Psoas muscle (tissue), 8 donors: ENCODE results near the gene METTL17. TPM values are rescaled to one million over a fixed set of nuclear protein-coding genes. Genes with fewer than 3 reads are reported as not detected.

Experiments
- ATAC-seq, 4 donors: fragments of 200-7000 bp; cut with Tn5 transposase; one replicate each; pipeline ENCODE4 v1.9.1; 2020; ENCODE audit warnings: moderate library complexity in 3 of 4, mild to moderate bottlenecking in 2 of 4
- DNase-seq, 2 donors: peaks; one replicate each; pipeline ENCODE4 v3.0.0-alpha.2; 2020
- H3K27ac ChIP-seq: fragments of 200-600 bp; one replicate; pipeline ENCODE4 v1.8.0; 2022
- H3K27me3 ChIP-seq, 3 donors: fragments of 200-600 bp in 1 of 3; one replicate each; pipeline versions ENCODE4 v1.6.1 to v1.8.0; 2013 to 2022; ENCODE audit warnings: low read length in 2 of 3, mild to moderate bottlenecking in 2 of 3, moderate library complexity in 1 of 3; ENCODE audit not compliant: insufficient read depth in 3 of 3
- H3K36me3 ChIP-seq, 2 donors: fragments of 200-600 bp in 1 of 2; one replicate each; pipeline versions ENCODE4 v1.6.1 to v1.8.0; 2013 to 2022; ENCODE audit warnings: low read depth in 1 of 2, mild to moderate bottlenecking in 1 of 2, moderate library complexity in 1 of 2; ENCODE audit not compliant: insufficient read depth in 1 of 2
- H3K4me1 ChIP-seq: fragments of 200-600 bp; one replicate; pipeline ENCODE4 v1.8.0; 2022
- H3K4me3 ChIP-seq: fragments of 200-600 bp; one replicate; pipeline ENCODE4 v1.8.0; 2022; ENCODE audit warnings: mild to moderate bottlenecking
- H3K9me3 ChIP-seq: fragments of 200-600 bp; one replicate; pipeline ENCODE4 v1.8.0; 2022
- WGBS, 3 donors: extraction: QIAGEN DNeasy Blood & Tissue Kit; methylation state at CpG; one replicate each; pipeline versions ENCODE4 v1.1.6 to v1.1.7; 2013; 5-methylcytosine and 5-hydroxymethylcytosine counted together
- intact Hi-C, 2 donors: fragments of 100-400 bp; cut with DNase I; formaldehyde crosslinking; loops; one replicate each; pipeline versions ENCODE4 v1.11.0 to v1.14.2; 2022
- polyA plus RNA-seq, 3 donors: library from polyadenylated mRNA; stranded (reverse); fragments of 200-250 nt; gene quantifications; one replicate each; pipeline ENCODE4 v1.2.3, GENCODE V29; 2013
- total RNA-seq, 4 donors: library from RNA; stranded (reverse); fragmentation: NEBNext Ultra II Directional in 2 of 4; extraction: Animal tissue kit (Norgen Biotek cat#: 25700) in 2 of 4; gene quantifications; one replicate each; pipeline versions ENCODE4 v1.2.1 to v1.2.4, GENCODE V29; 2021 to 2023
- TF ChIP-seq, protein P1 (sequence below): fragments of 200-600 bp; IDR thresholded peaks from one replicate; pipeline ENCODE4 v1.8.0; 2022; ENCODE audit warnings: antibody characterized with exemption
- donor health status: healthy with polysubstance abuse.
- donor health status: DM: no; HTN: no; CAD: no; lungs with moderate emphysema.
- donor health status: Bipolar disorder and iron deficiency.
- donor health status: healthy.
- donor health status: DM: yes; HTN: yes; CAD: no.
- donor health status: DM: no; HTN: no; CAD: no.
- donor health status: DM: no; HTN: no; CAD: no.
- donor health status: DM: yes; HTN: yes; CAD: no.

METTL17 gene
- total and polyA plus RNA-seq, 7 donors: 24.6 to 55.7 (median 38.0) TPM

DNA sequence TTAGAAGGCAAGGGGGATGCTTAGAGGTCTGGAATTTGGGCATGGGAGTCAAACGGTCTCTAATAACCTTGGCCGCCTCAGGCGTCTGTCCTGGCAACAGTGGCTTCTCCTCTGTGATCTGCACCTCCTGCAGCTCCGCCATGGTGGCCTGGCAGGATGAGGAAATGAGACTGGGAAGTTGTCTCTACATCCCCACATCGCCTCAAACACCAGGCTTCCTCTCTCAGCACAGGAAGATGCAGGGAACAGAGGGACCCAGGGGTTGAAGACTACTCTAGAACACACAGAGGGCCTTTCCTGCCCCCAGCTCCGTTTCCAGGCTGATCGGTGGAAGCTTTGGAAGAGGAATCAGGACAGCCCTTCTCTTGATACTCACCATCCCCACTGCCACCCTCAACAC is 33.4 kb downstream of the METTL17 start:
- ATAC-seq (no peak), DNase-seq (peak in 1 of 2 donors; percentile 69)
- Histone ChIP-seq H3K9me3 (no peaks in the 10 kb centered on the region), H3K27me3 (no peaks in the 10 kb centered on the region), H3K36me3 (peaks cover 2 to 46% of the 10 kb centered on the region in 2 donors), H3K4me3 (peak overlapping the region; percentile 98), H3K4me1 (peaks cover 68% of the 10 kb centered on the region), H3K27ac (peak overlapping the region; percentile 98)
- intact Hi-C loops: no loop called here
- 6 to 12% (median 11%) methylated on average over 7 of the region's 7 CpGs for WGBS, 3 donors
- TF ChIP-seq, protein P1, sequence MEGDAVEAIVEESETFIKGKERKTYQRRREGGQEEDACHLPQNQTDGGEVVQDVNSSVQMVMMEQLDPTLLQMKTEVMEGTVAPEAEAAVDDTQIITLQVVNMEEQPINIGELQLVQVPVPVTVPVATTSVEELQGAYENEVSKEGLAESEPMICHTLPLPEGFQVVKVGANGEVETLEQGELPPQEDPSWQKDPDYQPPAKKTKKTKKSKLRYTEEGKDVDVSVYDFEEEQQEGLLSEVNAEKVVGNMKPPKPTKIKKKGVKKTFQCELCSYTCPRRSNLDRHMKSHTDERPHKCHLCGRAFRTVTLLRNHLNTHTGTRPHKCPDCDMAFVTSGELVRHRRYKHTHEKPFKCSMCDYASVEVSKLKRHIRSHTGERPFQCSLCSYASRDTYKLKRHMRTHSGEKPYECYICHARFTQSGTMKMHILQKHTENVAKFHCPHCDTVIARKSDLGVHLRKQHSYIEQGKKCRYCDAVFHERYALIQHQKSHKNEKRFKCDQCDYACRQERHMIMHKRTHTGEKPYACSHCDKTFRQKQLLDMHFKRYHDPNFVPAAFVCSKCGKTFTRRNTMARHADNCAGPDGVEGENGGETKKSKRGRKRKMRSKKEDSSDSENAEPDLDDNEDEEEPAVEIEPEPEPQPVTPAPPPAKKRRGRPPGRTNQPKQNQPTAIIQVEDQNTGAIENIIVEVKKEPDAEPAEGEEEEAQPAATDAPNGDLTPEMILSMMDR: no peak

DNA sequence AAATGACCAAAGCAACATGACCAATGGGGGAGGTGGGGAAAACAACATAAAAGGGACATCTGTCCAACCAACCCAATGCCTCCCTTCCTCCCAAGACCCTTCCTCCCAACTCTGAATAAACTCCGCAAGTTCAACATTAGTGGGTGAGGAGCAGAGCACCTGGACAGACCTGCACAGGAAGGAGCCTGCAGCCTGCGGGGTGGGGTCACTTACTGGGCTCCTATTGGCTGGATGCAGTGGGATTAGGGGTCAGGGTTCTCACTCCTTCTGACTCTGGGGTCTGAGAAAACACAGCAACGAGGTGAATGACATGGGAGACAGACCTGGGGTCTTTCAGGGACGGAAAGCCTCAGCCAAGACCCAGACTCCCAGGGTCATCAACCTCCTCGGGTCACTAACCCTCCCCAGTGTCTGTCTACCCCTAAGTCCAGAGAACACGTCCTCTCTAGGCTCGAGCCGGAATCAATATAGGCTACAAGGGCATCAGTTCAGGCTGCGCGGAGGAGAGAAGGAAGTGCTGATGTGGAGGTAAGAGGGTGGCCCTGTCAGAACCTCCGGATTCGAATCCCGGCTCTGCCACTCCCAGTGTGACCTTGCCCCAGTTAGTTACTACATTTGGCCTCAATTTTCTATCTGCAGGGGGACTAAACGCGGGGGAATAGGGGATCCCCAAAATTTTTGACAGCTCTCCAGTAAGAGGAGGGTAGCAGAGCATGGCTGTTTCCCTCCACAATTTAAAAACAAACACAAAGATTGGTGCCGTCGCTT is 34.2 kb downstream of the METTL17 start:
- Histone ChIP-seq H3K27ac (peak overlapping the region; percentile 98), H3K4me1 (peaks cover 59% of the 10 kb centered on the region), H3K27me3 (no peaks in the 10 kb centered on the region), H3K4me3 (peak overlapping the region; percentile 98), H3K9me3 (no peaks in the 10 kb centered on the region), H3K36me3 (peaks cover 2 to 38% of the 10 kb centered on the region in 2 donors)
- intact Hi-C loops: no loop called here
- peak; percentile 20 to 61 for DNase-seq
- ATAC-seq: peak in 3 of 4 donors; percentile 1 to 27 (median 11)
- 7 to 11% (median 9%) methylated on average over 17 of the region's 17 CpGs for WGBS, 3 donors
- TF ChIP-seq, protein P1: no peak

DNA sequence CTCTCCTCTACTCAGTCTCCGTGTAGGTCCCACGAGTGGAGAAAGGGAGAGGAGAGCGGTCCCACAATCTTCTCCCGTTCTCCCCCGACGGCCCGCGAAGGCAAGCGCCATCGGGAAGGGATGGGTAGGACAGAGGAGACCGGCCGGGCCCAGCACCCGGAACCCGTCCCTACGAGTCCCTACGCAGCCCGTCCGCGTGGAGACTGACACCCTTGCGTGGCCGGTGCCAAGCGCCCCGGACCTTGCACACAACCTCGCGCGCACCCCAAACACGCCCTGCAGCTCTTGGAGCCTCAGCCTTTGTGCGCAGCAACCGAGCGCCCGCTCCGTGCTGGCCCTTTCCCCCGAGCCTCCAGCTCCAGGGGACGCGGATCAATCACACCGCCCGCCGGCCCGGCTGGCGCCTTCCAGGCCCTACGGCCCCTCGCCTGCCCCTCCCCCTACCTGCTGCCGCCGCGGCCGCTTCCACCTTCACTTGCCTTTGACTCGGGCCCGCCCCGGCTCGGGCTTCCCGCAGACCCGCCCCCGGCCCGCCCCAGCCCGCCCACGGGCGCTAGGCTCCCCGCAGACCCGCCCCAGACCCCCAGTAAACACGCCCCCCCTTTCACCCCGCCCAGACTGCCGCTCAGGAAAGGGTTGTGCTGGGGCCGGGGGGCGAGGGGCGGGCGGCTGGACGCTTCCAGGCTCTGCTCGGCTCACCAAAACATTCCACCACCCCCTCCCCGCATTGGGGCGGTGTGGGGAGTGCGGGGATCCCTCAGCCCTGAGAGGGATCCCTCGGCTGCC is 35.0 kb downstream of the METTL17 start, which contains the start of gene NDRG2:
Gene NDRG2, minus strand, starts transcription at position 477 of the 786 bp plus-strand sequence. CDS start 1,746 bp downstream, outside the sequence.
- TF ChIP-seq, protein P1: no peak
- ATAC-seq: peak; percentile 77 to 78 (median 78)
- Histone ChIP-seq H3K36me3 (peaks cover 0 to 30% of the 10 kb centered on the region in 2 donors), H3K4me1 (peaks cover 59% of the 10 kb centered on the region), H3K27ac (peak within 1 kb of the TSS; percentile 98), H3K4me3 (peak within 1 kb of the TSS; percentile 98), H3K9me3 (no peaks in the 10 kb centered on the region), H3K27me3 (no peaks in the 10 kb centered on the region)
- 1% methylated on average over 50 to 72 of the region's 72 CpGs for WGBS, 3 donors
- intact Hi-C loops: loop anchor here in 1 of 2 donors (1.0 kb wide), 1 partner anchor 15 kb away; no protein-coding TSS in a partner anchor
- DNase-seq: peak; percentile 87 to 94

DNA sequence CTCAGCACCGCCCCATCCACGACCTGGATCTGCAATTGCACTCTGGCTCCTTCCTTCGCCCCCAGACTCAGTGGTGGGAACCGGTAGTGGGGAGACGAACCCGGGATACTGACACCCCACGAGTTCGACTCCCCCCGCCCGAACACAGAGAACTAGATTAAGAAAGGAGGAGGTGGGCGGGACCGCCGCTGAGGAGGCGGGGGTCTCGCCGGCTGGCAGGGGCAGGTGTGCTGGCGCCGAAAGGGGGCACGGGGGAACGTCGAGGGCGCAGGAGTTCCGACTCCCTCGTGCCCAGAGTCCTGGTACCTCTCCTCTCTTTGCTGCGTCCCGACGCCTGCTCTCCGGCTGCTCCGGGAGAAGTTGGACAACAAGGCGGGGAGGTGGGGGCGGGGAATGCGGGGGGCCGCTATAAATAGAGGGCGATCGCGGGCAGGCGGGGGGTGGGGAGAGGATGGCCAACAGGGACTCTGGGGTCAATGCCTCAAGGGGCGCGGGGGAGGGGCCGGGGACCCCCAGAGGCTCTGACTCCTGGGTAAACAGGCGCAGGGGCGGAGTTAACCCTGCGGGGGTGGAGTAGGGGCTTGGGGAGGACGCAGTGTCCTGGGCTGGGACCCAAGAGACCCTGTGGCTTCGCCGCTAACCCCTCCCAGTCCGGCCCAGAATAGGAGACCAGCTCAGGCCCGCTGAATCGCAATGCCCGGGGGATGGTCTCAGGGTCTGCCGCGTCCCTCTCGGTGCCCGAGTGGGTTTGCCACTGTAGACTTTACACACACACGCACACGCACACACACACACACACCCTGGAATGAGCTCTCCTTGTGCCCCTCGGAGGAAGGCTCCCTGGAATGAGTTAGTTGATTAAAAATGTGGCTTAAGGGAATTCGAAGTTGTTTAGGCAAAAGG is 35.8 kb downstream of the METTL17 start:
- H3K36me3 ChIP-seq: peaks cover 0 to 21% of the 10 kb centered on the region in 2 donors
- intact Hi-C loops: loop anchor here in 1 of 2 donors (1.0 kb wide), 1 partner anchor 14 kb away; no protein-coding TSS in a partner anchor
- DNase-seq (peak; percentile 84 to 95), ATAC-seq (peak; percentile 63 to 76 (median 74))
- H3K9me3 ChIP-seq: no peaks in the 10 kb centered on the region
- peak overlapping the region; percentile 98 for H3K4me3 ChIP-seq
- H3K27ac ChIP-seq: peak overlapping the region; percentile 98
- H3K4me1 ChIP-seq: peaks cover 52% of the 10 kb centered on the region
- no peaks in the 10 kb centered on the region for H3K27me3 ChIP-seq
- TF ChIP-seq, protein P1: no peak
- 1% methylated on average over 41 to 58 of the region's 58 CpGs for WGBS, 3 donors
